Measurements from ENCODE around the gene COL11A2.

Gene COL11A2

GRCh38 chr6:33171880-33172687, 20.2 kb downstream of the COL11A2 start:
- no peak for DNase-seq (ENCODE audit: low read depth)

GRCh38 chr6:33171016-33171879, 21.0 kb downstream of the COL11A2 start:
- no peak for DNase-seq (ENCODE audit: low read depth)

- no peak for DNase-seq (ENCODE audit: low read depth)
These were observed 21.9 kb downstream of the COL11A2 start for GRCh38 chr6:33170176-33171015.

GRCh38 chr6:33169291-33170175, 22.7 kb downstream of the COL11A2 start:
- DNase-seq (ENCODE audit: low read depth), result no peak

GRCh38 chr6:33168639-33169038, 23.6 kb downstream of the COL11A2 start:
- DNase-seq (ENCODE audit: low read depth), result no peak

- no peak for DNase-seq (ENCODE audit: low read depth)
These were observed 24.0 kb downstream of the COL11A2 start for GRCh38 chr6:33168284-33168601.

- no peak for DNase-seq (ENCODE audit: low read depth)
These were observed 24.6 kb downstream of the COL11A2 start for GRCh38 chr6:33167374-33168283.

- no peak for DNase-seq (ENCODE audit: low read depth)
These were observed 25.5 kb downstream of the COL11A2 start for GRCh38 chr6:33166811-33167210.

- DNase-seq (ENCODE audit: low read depth), result no peak
These were observed 25.9 kb downstream of the COL11A2 start for GRCh38 chr6:33166363-33166762.

- no peak for DNase-seq (ENCODE audit: low read depth)
These were observed 26.5 kb downstream of the COL11A2 start for GRCh38 chr6:33165581-33166258.

GRCh38 chr6:33164665-33165373, 27.4 kb downstream of the COL11A2 start:
- DNase-seq (ENCODE audit: low read depth), result no peak

GRCh38 chr6:33164176-33164575, 28.1 kb downstream of the COL11A2 start:
- no peak for DNase-seq (ENCODE audit: low read depth)

GRCh38 chr6:33163540-33163939, 28.7 kb downstream of the COL11A2 start:
- DNase-seq (ENCODE audit: low read depth), result no peak

GRCh38 chr6:33161354-33162331, 30.6 kb downstream of the COL11A2 start:
- peak; percentile 80 for DNase-seq (ENCODE audit: low read depth)

GRCh38 chr6:33160728-33161344, 31.4 kb downstream of the COL11A2 start:
- DNase-seq (ENCODE audit: low read depth), result no peak

GRCh38 chr6:33160096-33160495, 32.2 kb downstream of the COL11A2 start:
- no peak for DNase-seq (ENCODE audit: low read depth)

GRCh38 chr6:33156964-33157363, 35.3 kb downstream of the COL11A2 start:
- DNase-seq (ENCODE audit: low read depth), result no peak

All from activated T-cell treated with anti-CD3 and anti-CD28 coated beads for 1 hour (primary cell).